Suppressor macrophage treated with lipopolysaccharide for 4 hours (primary cell): ENCODE measurements around the gene CD151.
A peak's percentile ranks its signal among the peaks of the same experiment; 100 is the strongest.

Experiments used
- DNase-seq: peaks from one replicate; pipeline ENCODE4 v3.0.0-alpha.2; 2020

Gene CD151

DNA sequence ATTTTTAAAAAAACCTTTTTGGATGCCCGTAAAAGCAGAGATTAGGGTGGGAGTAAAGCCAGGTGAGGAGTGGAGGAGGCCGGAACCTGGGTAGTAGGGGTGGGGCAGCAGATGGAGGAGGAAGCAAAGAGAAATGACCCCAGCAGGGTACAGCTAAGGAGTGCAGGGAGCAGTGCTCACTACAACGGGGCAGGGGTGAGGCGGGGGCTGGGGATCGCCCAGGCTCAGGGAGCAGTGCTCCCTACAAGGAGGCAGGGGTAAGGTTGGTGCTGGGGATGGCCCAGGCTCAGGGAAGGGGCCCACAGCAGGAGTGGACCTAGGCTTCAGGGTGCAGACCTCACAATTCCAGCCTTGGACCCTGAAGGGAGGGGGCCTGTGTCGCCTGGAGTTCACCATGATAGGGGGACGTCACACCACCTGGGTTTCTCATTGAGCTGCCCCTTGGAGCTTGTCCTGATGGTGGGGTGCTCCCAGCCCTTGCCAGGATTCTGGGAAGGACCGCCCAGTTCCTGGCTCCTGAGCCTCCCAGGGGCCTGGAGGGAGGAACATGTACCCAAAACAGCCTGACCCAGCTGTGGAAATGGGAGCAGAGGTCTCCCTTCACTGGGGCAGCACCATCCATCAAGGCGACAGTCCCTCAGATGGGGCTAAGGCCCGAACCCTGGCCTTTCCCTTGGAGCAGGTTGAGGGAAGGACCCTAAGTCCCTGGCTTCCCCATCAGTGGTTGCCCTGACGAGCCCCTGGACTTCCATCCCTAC lies 16.9 kb upstream of the CD151 start:
- no peak for DNase-seq

DNA sequence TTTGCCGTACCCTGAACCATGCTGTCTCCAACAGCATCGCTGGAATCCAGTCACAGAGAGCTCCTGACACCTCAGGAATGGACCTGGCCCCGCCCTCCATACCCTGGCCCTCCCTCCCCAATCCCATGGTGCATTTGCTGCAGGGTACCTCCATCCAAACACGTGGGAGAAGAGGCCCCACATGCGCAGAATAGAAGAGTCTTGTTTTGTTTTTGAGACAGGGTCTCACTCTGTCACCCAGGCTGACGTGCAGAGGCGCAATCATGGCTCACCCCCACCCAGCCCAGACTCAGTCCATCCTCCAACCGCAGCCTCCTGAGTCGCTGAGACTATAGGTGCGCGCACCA lies 16.3 kb upstream of the CD151 start:
- DNase-seq, result no peak

DNA sequence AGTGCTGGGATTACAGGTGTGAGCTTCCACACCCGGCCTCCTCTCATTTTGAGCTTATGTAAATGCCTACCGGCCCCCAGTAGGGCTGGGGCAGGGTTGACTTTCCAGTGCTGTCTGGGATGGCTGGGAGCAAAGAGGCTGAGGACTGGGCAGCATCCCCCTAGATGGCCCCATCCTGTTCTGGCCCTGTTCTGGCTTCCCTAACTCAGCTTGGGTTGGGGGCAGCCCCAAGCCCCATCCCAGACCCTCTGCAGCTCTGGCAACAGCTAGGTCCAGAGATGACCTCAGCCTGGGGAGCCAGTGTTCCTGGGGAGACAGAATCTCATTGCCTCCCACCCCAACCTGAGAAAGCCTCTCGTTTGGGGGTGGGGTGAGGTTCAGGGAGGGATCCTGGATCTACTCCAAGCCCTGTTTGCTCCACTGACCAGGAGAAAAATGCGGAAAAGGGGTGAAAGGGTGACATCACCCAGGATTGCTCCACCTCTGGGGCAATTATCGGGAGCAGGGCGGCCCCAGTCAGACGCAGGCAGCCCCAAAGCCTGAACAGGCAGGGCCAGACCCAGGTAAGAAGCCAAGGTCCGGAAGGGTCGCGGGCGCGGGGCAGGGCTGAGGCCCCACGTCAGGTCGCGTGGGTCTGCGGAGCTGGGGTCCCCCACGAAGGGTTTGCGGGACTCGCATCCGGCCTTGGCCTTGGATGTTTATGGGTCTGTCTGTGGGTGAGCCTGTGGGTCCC lies 14.2 kb upstream of the CD151 start, which contains the start of gene PNPLA2:
TSS of gene PNPLA2 (plus strand) at position 519 of the 733 bp plus-strand sequence. CDS start 805 bp downstream, outside the sequence.
- DNase-seq, result no peak

DNA sequence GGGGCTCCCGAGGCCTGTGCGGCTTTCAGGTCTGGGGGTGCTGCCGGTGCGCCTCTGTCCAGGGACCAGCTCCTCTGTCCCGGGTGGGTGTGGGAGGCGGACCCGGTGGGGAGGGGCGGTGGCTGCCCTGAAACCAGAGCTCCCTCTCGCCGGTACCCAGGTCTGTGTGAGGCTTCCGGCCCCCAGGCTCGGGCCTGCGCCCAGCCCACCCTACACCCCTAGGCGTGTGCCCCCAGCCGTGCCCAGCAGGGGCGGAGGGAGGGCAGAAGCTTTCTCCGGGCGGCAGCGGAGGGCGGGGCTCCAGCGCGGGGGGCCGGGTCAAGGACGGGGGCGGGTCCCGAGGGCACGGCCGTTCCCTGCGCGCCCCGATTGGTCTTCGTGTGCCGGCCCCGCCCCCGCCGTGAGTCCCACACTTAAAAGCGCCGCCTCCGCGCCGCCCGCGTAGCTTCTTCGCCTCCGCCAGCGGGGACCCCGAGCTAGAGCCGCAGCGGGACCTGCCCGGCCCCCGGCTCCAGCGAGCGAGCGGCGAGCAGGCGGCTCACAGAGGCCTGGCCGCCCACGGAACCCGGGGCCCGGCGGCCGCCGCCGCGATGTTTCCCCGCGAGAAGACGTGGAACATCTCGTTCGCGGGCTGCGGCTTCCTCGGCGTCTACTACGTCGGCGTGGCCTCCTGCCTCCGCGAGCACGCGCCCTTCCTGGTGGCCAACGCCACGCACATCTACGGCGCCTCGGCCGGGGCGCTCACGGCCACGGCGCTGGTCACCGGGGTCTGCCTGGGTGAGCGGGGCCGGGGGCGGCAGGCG lies 13.4 kb upstream of the CD151 start:
- DNase-seq, result peak; percentile 96

DNA sequence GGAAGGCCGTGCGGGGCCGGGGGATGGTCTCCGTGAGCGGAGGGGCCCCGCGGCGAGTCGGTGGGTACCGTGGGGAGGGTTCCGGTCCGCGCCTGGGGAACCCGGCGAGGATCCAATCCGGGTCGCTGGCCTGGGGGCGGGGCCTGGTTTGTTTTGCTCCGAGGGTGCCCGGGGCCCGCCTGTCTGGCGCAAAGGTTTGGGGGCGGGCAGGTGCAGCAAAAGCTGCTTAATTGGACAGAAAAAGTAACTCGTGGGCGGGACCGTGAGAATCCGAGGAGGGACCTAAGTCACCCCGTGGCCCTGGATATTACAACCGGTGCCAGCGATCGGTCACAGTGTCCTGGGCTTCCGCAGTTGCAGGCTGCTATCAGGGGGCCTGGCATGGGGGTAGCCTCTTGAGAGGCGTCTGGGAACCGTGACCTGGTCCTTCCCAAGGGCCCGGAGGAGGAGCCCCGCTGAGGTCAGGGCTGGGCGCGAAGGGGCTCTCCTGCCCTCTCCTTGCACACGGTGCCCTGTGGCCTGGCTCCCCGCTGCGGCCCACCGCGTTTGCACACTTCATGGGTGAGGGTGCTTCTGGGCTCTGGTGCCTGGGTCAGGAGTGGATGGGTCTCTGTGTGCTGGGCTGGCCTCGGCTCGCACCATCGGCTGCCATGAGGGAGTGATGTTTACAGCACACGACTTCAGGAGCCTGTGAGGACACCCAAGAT lies 12.7 kb upstream of the CD151 start:
- peak; percentile 70 for DNase-seq

DNA sequence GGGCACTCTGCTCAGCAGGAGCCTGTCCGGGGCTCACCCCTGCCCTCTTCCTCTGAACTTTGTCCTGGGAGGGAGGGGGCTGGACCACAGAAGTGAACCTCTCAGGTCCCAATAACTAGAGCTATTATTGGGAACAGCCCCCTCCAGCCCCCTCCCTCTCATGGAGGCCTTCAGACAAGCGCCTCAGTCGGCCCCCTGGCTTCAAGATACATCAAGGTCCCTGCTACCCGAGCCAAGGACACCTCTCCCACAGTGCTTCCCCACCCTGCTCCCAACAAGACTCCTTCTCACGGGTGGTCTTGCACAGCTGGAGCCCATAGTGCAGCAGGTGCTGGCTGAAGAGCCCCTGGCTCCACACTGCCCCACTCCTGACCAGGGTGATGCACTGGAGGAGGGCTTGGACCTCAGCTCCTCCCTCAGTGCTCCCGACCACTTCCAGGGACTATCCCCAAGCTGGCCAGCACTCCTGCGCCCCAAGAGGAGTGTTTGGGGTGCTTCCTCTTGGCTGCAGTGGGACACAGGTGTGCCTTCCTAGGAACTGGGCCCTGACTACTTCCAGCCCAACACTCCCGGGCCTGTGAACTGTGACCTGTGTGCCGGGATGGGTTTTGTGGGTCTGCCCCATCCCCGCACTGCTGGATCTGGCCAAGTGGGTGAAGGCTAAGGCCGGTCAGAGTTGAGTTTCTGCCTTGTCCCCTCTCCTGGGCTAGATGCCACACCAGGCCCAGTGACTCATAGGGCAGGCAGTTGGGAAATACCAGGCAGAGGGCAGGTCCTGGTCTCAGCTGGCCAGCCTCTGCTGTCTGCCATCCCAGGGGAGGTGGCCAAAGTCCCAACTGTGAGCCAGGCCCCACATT lies 11.9 kb upstream of the CD151 start:
- peak; percentile 88 for DNase-seq

DNA sequence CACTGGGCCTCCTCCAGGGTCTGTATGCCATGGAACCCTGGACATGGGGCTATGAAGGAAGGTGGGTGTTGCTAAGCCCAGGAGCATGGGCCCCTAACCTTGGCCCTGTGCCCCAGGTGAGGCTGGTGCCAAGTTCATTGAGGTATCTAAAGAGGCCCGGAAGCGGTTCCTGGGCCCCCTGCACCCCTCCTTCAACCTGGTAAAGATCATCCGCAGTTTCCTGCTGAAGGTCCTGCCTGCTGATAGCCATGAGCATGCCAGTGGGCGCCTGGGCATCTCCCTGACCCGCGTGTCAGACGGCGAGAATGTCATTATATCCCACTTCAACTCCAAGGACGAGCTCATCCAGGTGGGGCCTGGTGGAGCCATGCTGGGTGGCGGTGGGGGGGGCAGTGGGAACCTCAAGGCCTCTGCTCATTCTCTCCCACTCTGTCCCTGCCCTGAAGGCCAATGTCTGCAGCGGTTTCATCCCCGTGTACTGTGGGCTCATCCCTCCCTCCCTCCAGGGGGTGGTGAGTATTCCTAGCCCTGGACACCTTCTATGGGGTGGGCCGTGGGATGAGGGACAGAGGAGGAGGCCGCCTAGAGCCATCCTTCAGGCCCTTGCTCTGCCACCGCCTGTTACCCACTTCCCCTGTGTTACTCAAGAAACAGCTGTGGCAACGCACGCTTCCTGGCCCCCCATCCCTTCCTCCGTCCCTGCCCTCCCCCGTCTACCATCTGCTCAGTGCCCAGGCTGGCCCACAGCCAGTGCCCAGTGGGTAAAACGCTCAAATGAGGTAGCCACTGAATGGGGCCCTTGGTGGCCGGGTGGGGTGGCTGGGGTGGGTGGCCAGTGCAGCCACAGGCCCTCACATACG lies 11.0 kb upstream of the CD151 start:
- DNase-seq, result peak; percentile 61

DNA sequence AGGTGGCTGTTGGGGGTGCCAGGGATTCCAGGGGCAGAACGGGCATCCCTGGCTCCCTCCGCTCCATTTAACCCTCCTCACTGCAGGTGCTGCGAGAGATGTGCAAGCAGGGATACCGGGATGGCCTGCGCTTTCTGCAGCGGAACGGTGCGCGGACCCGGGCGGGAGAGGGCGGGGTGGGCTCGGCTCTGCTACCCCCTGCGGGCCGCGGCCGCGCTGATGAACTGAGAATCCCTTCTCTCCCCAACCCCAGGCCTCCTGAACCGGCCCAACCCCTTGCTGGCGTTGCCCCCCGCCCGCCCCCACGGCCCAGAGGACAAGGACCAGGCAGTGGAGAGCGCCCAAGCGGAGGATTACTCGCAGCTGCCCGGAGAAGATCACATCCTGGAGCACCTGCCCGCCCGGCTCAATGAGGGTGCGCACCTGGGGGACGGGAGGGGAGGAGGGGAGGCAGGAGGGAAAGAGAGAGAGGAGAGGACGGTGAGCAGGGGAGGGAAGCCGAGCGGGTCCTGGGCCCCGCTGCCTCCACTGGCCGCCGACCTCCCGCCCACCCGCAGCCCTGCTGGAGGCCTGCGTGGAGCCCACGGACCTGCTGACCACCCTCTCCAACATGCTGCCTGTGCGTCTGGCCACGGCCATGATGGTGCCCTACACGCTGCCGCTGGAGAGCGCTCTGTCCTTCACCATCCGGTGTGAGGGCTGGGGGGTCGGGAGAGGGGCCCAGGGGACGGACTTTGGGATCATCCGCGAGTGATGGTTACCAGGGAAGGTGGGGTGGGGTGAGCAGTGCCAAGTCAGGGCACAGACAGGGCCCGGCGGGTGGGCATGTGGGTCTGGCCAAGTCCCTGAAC lies 9.1 kb upstream of the CD151 start:
- no peak for DNase-seq

DNA sequence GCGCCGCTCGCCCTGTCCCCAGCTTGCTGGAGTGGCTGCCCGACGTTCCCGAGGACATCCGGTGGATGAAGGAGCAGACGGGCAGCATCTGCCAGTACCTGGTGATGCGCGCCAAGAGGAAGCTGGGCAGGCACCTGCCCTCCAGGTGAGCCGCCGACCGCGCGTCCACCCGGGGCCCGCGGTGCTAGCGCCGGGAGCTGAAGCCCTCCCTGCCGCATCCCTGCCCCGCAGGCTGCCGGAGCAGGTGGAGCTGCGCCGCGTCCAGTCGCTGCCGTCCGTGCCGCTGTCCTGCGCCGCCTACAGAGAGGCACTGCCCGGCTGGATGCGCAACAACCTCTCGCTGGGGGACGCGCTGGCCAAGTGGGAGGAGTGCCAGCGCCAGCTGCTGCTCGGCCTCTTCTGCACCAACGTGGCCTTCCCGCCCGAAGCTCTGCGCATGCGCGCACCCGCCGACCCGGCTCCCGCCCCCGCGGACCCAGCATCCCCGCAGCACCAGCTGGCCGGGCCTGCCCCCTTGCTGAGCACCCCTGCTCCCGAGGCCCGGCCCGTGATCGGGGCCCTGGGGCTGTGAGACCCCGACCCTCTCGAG lies 8.4 kb upstream of the CD151 start:
- DNase-seq, result no peak

DNA sequence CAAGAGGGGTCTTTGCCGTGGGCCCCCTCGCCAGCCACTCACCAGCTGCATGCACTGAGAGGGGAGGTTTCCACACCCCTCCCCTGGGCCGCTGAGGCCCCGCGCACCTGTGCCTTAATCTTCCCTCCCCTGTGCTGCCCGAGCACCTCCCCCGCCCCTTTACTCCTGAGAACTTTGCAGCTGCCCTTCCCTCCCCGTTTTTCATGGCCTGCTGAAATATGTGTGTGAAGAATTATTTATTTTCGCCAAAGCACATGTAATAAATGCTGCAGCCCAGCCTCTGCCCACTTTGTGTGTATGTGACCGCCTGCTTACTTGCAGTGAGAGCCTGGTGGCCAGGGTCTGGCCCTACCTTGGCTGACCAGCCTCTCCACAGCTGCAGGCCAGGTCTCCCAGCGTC lies 7.8 kb upstream of the CD151 start:
- no peak for DNase-seq

DNA sequence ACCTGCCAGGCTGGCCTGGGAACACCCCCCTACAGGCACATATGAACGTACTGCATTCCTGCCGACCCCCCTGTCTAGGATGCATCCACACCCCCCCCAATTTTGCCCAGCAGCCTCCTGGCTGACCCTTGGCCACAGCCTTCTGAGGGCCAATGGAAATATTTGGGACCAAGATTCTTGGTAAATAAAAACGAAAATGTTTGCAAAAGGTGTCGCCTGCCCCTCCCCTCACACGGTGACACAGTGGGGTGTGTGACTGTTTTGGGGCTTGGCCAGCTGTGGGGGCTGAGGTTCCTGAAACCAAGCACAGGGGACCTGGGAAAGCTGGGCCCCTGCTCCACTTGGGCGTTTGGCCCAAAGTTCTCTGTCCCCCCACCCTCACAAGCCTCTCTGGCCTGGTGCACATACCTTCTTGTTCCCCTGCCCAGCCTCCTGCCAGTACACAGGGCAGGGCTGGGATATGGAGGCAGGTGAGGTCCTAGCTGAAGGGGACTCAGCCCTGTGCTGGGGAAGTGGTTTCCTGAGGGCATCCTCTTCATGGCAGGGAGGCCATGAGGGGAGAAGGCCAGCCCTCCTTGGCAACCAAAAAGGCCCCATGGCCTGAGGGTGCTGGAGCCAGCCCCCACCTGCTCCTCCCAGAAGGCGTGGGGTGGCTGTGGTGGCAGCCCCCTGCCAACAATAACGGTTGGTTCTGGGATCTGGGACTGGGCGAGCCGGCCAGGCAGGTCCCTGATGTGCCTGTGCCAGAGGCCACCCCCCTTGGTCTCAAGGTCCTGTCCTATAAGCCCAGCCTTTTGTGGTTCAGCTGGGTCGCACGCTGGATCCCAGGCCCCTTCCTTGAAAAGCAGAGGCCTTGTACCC lies 7.2 kb upstream of the CD151 start:
- no peak for DNase-seq

DNA sequence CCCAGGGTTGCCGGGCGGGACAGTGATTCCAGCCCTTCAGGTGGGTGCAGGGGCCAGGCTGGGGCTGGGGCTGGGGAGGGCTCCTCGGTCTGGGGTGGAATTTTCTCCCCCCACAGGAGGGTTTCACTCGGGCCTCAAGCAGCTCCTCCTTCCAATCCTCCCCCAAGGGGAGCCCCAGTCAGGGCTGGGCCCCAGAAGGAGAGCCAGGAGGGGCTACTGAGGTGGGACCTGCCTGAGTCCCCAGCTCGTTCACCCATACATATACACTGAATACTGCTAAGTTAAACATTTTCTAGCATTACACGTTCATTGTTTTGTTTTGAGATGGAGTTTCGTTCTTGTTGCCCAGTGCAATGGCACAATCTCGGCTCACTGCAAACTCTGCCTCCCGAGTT lies 6.5 kb upstream of the CD151 start:
- no peak for DNase-seq

DNA sequence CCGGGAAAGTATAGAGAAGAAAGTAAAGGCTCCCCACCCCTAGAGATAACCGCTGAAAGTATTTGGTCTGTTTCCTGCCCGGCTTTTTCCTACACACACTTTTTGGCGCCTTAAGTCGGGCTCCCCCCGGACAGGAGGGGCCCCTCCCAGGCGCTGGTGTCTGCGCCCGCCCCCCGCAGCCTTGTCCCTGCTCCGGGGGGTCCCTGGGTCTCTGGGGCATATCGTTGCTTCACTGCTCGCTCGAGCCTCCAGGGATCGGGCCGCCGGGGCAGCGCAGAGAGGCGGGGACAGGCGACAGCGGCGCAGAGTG lies 6.0 kb upstream of the CD151 start:
- DNase-seq, result no peak

DNA sequence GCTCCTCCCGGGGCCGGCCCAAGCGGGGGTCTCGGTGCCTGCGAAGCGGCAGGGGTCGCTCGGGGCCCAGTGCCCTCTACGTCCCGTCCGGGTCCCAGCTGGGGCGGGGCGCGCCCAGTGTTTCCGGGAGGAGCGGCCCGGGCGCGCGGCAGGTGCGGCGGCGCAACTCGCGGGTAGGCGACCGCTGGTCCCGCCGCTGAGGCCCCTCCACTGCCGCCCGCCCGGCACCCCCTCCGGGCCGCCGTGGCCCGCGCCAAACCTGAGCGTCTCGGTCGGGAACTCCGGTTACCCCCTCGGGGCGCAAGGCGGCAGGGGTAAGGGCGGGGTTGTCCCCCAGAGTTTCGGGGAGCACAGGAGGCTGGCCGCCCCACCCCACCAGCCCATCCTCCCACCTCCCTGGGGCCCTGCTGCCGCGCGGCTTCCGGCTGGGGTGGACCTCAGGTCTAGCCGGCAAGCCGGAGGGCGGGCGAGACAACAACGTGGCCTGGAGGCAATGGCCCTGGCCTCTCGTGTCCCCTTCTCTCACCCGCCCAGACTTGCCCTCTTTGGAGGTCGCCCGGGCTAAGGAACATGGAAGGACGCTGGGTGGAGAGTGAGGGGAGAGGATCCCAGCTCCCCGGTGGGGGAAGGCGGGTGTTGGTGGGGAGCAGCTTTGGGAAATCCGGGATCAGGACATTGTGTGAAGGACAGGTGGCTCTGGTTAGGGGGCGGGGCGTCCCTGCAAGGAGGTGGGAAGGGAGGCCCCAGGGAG lies 5.4 kb upstream of the CD151 start:
- DNase-seq, result no peak

DNA sequence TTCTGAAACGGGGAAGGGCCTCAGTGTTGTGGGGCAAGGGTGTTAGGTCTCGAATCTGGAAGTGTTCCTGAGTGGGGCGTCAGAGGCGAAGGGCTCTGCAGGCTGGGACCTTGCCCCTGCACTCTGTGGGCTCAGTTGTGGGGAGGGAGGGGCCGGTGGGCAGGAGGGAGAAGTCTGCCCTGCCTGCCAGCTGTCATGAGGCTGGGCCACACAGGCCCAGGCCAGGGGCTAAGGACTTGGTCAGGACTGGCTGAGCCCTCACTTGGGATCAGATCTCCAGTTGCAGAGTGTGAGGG lies 4.9 kb upstream of the CD151 start, which contains the start of gene CRACR2B:
TSS of gene CRACR2B (plus strand) at position 23 of the 296 bp plus-strand sequence. CDS start 689 bp downstream, outside the sequence.
- peak; percentile 37 for DNase-seq

DNA sequence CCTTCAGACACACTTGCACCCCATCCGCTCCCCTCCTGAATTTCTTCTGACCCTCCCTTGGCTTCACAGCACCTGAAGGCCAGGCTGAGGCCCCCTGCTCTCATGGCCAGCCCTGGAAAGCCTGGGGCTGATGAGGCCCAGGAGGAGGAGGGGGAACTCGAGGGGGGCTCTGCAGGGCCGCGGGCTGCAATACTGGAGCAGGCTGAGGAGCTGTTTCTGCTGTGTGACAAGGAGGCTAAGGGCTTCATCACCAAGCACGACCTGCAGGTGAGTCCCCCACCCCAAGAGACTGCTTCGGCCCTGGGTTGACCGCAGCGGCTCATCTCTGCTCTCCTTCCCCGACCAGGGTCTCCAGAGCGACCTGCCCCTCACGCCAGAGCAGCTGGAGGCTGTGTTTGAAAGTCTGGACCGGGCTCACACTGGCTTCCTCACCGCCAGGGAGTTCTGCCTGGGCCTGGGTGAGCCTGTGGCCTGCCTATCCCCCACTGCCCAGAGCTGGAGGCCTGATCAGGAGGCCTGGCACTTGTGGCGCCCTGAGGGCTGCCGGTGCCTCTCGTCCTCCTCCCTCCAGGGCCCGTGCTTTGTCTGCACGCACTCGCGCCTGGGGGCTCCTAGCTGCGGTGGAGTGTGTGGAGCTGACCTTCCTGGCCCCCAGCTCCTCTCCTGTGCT lies 4.1 kb upstream of the CD151 start:
- no peak for DNase-seq

DNA sequence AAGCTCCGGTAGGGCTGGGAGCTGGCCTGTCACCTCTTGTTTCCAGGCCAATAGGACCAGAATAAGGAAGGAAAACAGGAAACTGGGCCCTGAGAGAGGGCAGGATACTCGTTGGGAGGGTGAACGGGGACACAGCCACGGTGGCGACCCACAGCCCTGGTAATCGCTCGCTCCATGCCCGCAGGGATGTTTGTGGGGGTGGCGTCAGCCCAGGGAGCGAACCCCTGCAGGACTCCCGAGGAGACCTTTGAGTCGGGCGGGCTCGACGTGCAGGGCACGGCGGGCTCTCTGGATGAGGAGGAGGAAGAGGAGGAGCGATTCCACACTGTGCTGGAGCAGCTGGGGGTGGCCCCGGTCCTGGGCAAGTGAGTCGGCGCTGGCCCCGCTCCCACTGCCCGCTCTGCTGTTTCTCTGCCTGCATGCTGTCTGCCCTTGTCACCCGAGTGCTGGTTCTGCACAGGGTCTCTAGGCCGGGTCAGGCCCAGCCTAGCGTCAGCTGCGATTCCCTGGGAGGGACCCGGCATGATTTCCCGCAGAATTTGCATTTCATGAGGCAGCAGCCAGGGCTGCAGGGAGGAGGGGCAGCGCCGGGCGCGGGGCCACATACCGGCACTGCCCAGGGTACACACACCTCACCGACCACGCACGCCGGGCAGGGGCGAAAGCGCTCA lies 3.4 kb upstream of the CD151 start:
- DNase-seq, result no peak
